Measurements from ENCODE around the gene ARFGAP2.

ARFGAP2 gene

DNA sequence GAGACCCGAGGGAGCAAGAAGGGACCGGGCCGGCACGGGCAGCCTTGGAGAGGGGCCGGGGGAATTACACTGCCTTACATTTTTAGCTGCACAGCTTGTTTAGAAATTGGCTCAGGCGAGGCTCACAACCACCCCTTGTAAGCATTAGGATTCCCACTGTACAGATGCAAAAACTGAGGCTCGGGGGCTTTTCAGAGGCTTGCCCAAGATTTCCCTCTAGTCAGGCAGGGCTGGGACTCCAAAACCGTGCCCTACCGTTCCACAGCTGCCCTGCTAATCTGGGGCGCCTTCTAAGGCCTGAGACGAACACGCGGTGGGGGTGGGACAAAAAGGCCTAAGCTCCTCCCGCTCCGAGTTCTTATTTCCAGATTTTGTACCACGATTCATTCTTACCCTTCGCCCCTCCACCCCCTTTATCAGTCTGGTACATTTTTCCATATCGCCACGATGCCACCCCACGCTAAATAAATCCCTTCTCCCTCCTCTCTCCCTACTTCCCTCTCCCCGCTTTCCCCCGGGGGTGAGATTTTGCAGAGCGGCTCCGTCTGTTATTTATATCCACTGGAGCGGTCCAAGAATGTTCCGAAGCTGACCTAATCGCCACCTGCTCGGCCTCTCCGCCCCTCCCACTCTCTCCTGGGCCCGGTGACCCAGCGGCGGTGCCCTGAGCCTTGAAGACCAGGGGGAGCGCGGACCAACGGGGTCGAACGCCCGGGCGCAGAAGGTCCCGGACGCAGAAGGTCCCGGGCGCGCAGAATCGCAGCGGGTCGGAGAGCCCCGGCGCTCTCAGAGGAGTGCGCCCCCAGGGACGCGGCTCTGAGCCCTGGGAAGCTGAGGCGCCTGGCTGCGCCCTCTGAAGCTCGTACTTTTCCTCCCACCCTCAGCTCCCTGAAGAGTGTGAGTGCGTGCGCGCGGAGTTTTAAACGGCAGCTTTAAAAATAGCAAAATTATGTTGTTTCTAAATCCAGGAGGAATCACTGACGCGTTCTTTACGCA, 10.3 kb upstream of the ARFGAP2 start:
- DNase-seq (ENCODE audit: low read depth), result peak; percentile 55

DNA sequence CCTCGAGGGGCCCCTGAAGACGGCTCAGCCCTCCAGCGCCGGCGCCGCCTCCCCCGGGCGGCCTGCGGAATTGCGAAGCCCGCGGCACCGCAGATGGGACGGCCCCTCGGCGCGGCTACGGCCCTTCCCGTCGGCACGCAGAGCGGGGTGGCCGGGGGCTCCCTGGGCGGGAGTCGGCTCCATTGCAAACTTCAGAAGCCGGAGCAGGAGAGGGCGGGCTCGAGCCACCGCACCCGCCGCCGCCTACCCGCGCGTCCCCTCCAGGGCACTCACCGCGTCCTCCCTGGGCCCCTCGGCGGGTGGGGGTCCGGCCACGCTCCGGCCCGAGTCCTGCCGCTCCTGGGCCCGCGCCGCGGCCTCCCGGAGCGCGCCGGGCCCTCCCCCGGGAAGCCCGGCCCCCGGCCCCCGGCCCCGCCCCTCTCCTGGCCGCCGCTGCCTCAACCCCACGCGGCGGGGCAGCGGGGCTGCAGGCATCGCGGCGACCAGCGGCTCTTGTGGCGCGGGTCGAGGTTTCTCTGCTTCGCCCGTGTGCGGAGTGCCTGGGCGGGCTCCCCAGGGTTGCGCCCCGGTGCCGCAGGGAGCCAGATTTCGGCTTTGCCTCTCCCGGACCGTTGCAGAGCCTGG, 9.5 kb upstream of the ARFGAP2 start, which contains the start of gene PACSIN3:
Gene PACSIN3, minus strand, starts transcription at position 359 of the 624 bp plus-strand sequence. CDS start 3,707 bp downstream, outside the sequence.
- DNase-seq (ENCODE audit: low read depth), result peak; percentile 25

DNA sequence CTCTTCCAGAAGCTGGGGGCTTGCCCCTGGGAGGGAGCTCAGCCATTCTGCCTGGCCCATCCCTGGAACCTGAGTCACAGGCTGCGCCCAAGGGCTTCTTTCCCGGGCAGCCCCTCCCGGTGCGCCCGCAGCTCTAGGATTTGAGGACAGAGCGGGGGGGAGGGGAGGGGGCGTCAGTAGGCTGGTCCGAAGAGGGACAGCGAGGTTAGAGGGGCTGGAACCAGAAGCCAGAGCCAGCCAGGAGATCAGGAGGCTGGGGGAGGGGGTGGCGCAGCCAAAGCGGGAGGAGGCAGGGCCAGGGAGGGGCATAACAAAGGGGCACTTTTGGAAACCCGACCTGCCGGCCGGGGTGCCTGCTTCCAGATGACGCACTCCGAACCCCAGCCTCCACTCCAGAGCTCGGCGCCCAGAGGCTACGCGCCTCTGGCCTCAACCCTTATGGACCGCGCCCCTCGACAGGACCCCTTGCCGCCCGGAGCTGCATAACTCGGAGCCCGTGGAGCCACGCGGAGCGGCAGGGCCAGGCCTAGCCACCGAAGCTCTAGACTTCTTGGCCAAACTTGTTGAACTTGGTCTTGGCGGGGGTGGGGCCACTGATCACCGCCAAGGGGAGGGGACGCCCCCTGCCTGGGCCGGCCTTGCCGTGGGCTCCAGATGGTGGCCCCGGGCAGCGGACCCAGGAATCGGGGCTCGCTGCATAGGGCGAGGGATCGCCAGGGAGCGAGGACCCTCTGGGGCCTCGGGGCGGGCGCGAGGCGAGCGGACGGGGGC, 8.8 kb upstream of the ARFGAP2 start:
- DNase-seq (ENCODE audit: low read depth), result peak; percentile 32

DNA sequence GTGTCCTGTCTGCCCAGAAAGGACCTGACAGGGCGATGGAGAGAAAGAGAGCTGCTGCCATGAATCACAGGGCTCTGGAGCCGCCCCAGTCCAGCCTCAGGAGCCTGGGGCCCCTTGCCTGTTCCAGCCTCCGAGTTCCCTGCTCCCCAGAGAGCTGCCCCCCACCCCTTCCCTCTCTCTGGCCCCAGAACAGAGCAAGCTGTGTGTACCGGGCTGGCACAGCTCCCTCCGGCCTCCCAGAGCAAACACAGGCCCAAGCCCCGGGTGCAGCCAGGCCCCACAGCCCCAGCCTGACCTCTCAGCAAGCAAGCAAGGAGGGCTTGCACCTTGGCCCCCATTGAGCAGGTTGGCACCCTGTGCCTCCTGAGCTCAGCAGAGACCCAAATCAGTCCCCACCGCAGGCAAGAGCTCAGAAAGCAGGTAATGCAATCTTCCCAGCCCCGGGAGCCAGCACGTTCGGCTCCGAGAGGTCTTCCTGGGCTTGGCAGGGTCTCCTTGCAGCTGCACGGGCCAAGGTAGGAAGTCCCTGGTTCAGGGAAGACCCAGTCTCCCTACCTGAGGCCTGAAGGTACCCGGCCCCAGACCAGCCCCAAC, 8.1 kb upstream of the ARFGAP2 start:
- no peak for DNase-seq (ENCODE audit: low read depth)

GRCh38 chr11:47183969-47184368, 7.3 kb upstream of the ARFGAP2 start:
- no peak for DNase-seq (ENCODE audit: low read depth)

DNA sequence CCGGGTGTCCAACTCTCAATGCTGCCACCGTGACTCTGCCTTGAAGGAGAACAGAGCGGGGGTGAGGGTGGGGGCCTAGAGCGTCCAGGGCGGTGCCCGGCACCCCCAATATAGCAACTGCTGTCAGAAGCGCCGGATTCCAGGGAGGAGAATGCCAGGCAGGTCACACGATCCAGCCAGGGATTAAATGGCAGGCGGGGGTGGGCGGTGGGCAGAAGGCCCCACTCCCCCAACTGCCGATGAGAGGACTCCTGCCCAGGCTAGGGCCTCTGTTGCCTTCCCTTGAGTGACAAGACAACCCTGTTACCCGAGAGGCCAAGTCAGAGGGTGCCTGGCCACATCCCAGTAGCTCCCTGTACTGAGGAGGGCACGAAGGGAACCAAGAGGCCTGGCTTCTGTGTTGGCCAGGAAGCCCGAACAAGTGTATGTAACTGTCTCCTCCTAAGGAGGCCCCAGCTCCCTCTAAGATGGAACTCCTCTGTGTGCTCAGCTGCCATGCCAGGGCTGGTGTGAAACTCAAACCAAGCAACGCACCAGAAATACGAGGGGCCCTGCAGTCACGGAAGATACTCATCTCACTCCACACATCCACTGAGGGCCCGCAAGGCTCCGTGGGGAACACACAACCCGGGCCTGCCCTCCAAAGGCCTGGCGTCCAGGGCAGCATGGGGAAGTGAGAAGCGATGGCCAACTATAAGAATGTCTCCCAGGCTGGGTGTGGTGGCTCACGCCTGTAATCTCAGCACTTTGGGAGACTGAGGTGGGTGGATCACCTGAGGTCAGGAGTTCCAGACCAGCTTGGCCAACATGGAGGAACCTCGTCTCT, 6.6 kb upstream of the ARFGAP2 start:
- no peak for DNase-seq (ENCODE audit: low read depth)

GRCh38 chr11:47182380-47182779, 5.7 kb upstream of the ARFGAP2 start:
- DNase-seq (ENCODE audit: low read depth), result no peak

- no peak for DNase-seq (ENCODE audit: low read depth)
Observed at GRCh38 chr11:47181271-47181670, 4.6 kb upstream of the ARFGAP2 start.

DNA sequence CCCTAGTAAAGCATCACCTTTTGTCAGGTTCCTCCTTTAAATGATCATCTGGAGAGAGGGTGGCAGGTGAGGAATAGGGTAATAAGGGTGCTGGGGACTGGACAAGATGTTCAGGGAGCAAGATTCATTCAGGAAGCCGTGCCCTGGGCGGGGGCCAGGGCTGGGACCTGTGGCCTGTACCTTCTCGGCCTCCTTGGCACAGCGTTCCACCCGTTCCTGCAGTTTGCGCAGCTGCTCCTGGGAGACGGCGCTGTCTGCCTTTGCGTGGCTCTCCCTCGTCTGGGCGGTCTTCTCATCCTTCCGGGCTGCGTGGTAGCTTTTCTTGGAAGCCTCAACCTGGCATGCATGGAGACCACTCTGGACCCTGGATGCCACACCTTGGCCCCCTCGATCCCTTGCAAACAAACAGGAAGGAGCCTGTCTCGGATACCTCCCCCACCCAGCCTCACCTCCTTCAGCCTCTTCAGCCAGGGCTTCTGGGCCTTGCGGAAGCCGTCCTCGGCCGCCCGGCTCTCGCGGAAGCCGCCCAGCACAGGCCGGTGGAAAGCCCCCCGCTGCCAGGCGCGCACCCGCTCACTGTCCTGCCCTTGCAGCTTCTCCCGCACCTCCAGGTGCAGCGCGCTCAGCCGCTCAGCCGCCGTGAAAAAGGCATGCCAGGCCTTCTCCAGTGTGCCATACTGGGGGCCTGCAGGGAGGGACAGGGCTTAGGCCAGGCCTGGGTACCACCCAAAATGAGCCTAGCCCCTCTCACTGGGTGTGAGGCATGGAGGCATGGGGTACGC, 3.5 kb upstream of the ARFGAP2 start:
- no peak for DNase-seq (ENCODE audit: low read depth)

DNA sequence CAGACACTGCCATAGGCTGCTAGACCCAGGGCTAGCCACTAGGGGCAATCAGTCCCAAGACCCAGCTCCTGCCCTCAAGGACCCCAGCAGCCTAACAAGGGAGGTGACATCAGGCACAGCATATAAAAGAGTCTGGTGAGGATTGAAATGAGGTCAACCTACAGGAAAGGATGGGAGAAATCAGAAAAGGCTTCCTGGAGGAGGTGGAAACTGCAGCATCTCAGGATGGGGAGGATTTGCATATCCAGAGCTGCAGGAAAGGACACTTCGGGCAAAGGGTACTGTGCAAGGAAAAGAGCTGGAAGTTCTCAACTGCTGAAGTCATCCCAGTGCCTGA, 2.9 kb upstream of the ARFGAP2 start:
- peak; percentile 52 for DNase-seq (ENCODE audit: low read depth)

- no peak for DNase-seq (ENCODE audit: low read depth)
Observed at GRCh38 chr11:47178737-47179654, 2.3 kb upstream of the ARFGAP2 start.

GRCh38 chr11:47178316-47178715, 1.6 kb upstream of the ARFGAP2 start:
- DNase-seq (ENCODE audit: low read depth), result no peak

- DNase-seq (ENCODE audit: low read depth), result no peak
Observed at GRCh38 chr11:47177846-47178245, 1.2 kb upstream of the ARFGAP2 start.

DNA sequence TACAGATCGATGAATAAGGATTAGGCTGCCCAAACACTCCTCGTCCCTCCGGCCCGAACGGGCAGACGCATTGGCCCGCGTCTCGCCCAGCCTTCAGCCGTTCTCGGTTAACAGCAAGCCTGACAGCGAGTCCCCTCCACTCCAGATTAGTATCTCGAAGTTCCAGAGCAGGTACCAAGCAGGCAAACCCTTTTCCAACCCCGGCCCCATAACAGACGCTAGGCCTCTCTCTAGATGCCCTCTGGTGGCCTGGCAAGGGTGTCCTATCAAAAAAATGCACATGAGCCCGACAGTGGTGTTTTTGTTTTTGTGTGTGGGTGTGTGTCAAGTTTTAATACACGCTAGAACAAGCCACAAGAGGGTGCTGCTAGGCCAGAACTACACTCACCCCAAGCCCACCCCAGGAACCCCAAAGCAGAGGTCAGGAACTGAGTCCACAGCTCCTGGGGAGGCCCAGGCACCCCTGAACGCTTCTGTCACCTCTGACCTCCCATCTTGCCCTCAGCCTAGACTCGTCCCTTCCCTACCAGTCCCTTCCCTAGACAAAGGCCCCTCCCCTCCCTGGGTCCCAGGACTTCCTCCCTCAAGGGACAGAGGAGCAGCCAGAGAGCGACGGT, 658 bp upstream of the ARFGAP2 start:
- peak; percentile 80 for DNase-seq (ENCODE audit: low read depth)

DNA sequence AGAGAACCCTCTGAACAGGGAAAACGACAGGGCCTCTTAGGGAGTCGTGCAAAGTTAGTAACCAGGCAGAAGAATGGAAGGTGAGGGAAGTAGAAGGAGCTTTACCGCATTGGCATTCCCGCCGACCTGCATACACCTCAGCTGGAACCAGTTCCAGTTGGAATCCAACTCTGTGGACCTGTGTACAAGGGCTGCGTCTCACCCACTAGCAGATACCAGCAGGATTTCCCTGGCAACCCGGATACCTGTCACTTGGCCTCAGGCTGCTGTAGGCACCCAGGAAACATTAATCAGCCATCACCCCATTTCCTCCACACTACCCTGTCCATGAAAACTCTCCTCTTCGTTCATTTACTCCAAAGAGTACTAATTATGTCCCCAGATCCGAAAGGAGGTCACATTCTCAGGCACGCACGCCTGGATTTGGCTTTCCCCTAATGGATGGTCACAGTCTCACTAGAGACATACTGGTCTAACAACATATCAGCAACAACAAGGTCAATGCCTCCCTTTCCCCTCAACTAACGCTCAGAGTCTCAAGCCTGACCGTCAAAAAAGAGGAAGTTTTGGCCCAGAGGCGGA, 842 bp downstream of the ARFGAP2 start:
- DNase-seq (ENCODE audit: low read depth), result no peak

GRCh38 chr11:47172740-47173336, 3.8 kb downstream of the ARFGAP2 start:
- no peak for DNase-seq (ENCODE audit: low read depth)

DNA sequence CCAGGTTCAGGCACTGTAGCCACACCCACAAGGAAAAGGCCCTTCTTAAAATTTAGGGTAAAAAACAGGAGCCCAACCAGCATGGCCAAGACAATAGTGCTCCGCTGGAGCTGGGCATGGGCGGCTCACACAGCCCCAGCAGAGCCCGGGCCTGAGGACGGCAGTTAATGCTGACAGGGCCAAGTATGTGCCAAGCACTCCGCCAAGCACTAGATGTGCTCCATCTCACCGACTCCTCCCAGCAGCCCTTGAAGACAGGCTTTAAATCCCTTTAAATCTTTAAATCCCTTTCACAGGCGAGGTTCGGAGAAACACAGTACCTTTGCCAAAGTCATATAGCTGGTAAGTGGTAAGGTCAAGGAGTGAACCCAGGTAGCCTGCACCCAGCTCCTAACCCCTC, 4.8 kb downstream of the ARFGAP2 start:
- no peak for DNase-seq (ENCODE audit: low read depth)

Data from iris pigment epithelial cell (primary cell).